ENCODE results near the gene DCLK1.

The DCLK1 gene

GRCh38 chr13:35858665-35859064, 272.5 kb downstream of the DCLK1 start:
- no peak for DNase-seq (ENCODE audit: low read depth)

- DNase-seq (ENCODE audit: low read depth) = no peak
Measured at GRCh38 chr13:35857769-35858168, 273.4 kb downstream of the DCLK1 start.

DNA sequence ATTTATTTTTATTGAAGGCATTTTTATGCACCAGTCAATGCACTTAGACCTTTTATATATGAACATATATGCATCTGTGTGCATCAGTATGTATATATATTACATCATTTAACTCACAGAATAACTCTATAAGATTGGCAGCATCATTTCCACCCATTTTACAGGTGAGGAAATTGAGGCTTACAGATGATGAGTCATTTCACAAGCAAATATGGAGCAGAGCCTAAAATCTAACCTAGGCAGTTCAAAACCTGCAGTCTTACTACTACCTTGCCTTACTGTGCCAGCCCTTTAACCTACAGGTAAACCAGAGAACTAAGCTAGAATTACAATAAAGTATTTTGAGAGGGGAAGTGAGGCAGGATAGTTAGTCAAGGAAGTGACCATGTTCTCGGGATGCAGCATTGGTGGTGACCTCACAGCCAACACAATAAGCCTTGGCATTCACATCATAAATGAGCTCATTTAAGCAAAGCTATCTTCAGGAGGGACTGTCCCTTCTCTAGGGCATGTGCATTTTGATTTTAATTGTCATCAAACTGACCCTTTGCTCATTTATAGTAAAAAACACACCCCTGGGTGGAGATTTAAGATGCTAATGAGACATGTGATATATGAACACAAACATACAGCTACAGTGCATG, 274.3 kb downstream of the DCLK1 start:
- DNase-seq (ENCODE audit: low read depth) = no peak

GRCh38 chr13:35856084-35856483, 275.1 kb downstream of the DCLK1 start:
- no peak for DNase-seq (ENCODE audit: low read depth)

GRCh38 chr13:35855531-35856019, 275.6 kb downstream of the DCLK1 start:
- peak; percentile 32 for DNase-seq (ENCODE audit: low read depth)

GRCh38 chr13:35854286-35854685, 276.9 kb downstream of the DCLK1 start:
- DNase-seq (ENCODE audit: low read depth) = no peak

DNA sequence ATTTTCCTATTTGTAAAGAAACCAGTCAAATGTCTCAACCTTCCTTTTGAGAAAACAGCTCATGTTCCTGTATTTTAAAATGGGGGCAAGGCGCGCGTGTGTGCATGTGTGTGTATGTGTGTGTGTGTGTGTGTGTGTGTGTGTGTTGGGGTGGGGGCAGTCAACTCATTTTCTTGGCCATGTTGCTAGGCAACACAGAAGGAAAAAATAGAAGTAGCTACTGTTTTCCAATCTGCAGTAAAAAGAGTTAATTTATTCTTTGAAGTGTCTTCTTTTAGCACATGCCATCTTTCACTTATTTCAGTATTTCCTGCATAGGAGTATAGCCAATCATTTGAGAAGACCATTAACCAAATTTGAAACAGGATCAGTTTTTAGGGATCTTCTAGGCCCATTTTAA, 279.3 kb downstream of the DCLK1 start:
- no peak for DNase-seq (ENCODE audit: low read depth)

- no peak for DNase-seq (ENCODE audit: low read depth)
Measured at GRCh38 chr13:35851356-35851755, 279.8 kb downstream of the DCLK1 start.

GRCh38 chr13:35850569-35850968, 280.6 kb downstream of the DCLK1 start:
- no peak for DNase-seq (ENCODE audit: low read depth)

DNA sequence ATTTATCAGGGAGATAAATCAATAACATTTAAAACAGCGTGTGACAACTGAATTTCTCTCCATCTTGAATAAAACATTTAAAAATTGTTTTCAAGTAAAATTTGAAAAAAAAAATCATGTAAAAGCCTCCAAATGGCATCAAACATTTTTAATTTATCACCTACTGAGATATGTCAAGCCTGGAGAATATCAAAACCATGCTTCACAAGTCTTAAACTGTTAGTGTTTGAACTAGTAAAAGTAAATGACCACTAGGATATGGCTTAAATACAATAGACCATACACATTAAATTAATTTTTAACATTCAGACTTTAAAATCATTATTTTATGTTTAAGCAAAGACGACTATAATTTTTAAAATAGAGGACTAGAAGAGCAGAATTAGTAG, 281.9 kb downstream of the DCLK1 start:
- DNase-seq (ENCODE audit: low read depth) = no peak

GRCh38 chr13:35848336-35849255, 282.6 kb downstream of the DCLK1 start:
- no peak for DNase-seq (ENCODE audit: low read depth)

DNA sequence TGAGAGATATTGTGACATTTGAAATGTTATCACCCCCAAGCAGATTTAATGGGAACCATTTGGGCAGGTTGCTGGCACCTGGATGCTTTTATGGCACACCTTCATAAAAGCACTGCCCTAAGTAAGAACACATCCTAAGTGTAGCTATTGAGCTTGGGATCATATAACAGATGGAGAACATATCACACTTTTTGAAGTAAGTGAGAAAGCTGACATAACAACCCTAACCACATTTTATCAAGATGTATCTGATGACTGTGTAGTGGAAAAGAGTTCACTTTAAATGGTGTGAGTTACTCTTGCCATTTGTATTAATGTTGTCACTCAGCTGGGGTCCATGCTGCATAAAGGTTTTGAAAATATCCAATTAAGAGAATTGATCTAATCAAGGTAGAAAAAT, 287.9 kb downstream of the DCLK1 start:
- no peak for DNase-seq (ENCODE audit: low read depth)

GRCh38 chr13:35841060-35841521, 290.1 kb downstream of the DCLK1 start:
- no peak for DNase-seq (ENCODE audit: low read depth)

DNA sequence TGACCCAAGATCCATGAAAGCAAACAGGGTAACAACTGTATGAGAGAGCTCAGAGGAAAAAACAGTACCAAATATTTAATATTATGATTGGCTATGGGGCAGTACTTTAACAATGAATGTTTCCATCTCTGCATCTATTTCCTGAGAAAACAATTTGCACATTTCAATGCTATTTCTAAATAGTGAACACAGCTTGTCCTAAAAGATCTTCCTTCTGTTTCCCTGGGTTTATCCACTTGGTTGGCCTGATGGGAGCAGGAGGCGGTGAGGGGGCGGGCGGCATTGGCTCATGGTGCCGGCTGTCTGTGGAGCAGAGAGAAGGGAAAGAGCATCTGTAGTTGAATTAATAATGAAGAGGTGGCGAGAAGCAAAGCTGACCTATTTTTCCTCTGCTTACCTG, 291.4 kb downstream of the DCLK1 start:
- DNase-seq (ENCODE audit: low read depth) = no peak

DNA sequence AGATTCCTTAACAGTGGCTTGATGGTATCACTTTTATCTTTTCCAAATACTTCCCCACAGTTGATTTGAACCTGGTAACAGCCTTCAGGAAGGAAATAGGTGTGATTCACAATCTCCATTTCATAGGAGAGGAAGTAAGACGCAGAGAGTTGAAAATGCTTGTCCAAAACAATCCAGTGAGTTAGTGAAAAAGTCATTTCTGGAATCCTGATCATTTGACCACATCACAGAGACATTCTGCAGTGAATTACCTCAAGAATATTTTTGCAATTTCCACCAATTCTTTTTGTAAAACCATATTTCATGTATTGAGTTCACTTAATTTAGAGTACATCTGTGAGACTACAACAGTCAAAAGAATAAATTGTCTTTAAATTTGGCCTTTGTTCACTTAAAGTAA, 292.8 kb downstream of the DCLK1 start:
- DNase-seq (ENCODE audit: low read depth) = peak; percentile 62

- DNase-seq (ENCODE audit: low read depth) = peak; percentile 52
Measured at GRCh38 chr13:35836446-35836845, 294.7 kb downstream of the DCLK1 start.

- no peak for DNase-seq (ENCODE audit: low read depth)
Measured at GRCh38 chr13:35835989-35836388, 295.2 kb downstream of the DCLK1 start.

- DNase-seq (ENCODE audit: low read depth) = no peak
Measured at GRCh38 chr13:35833608-35834275, 297.4 kb downstream of the DCLK1 start.

- DNase-seq (ENCODE audit: low read depth) = no peak
Measured at GRCh38 chr13:35833031-35833430, 298.2 kb downstream of the DCLK1 start.

DNA sequence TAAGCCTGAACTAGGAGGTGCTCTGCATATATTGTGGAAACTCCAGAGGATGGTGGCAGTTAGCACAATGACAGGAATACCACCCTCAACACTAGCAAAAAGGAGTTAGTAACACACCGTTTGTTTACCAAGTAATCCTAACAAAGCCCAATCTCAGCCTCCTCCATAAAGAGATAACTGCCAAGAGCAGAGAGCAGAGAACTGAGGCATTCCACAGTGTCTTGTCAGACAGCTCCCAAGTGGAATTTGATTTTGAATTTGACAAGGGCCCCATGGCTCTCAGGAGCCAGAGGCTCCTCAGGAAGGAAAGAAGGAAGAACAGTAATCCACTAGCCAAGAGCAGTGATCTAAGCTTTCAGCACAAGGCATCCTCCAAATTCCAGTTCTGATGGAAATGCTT, 298.6 kb downstream of the DCLK1 start:
- no peak for DNase-seq (ENCODE audit: low read depth)

GRCh38 chr13:35830850-35831450, 300.2 kb downstream of the DCLK1 start:
- DNase-seq (ENCODE audit: low read depth) = no peak

- no peak for DNase-seq (ENCODE audit: low read depth)
Measured at GRCh38 chr13:35826626-35827254, 304.4 kb downstream of the DCLK1 start.
